Activated naive CD4-positive, alpha-beta T cell (primary cell): Measurements from ENCODE around the gene IFNG-AS1.

ENCODE experiments used
- DNase-seq, 4 experiments: peaks; one replicate each; lab custom pipeline; 2025; lab: John Stamatoyannopoulos, UW

Gene IFNG-AS1

GRCh38 chr12:67994046-67994445 lies 4.8 kb downstream of the IFNG-AS1 start:
- DNase-seq = no peak

GRCh38 chr12:67996347-67996746 lies 7.1 kb downstream of the IFNG-AS1 start:
- no peak for DNase-seq

- no peak for DNase-seq
Measured at GRCh38 chr12:67998379-67998778, 9.1 kb downstream of the IFNG-AS1 start.

- no peak for DNase-seq
Measured at GRCh38 chr12:67999244-67999643, 10.0 kb downstream of the IFNG-AS1 start.

- no peak for DNase-seq
Measured at GRCh38 chr12:68001486-68002466, 12.5 kb downstream of the IFNG-AS1 start.

- DNase-seq = no peak
Measured at GRCh38 chr12:68003777-68004176, 14.5 kb downstream of the IFNG-AS1 start.

GRCh38 chr12:68007033-68007432 lies 17.8 kb downstream of the IFNG-AS1 start:
- DNase-seq = no peak

GRCh38 chr12:68007466-68007865 lies 18.2 kb downstream of the IFNG-AS1 start:
- no peak for DNase-seq

GRCh38 chr12:68011206-68011881 lies 22.1 kb downstream of the IFNG-AS1 start:
- DNase-seq = no peak

- no peak for DNase-seq
Measured at GRCh38 chr12:68011882-68012207, 22.6 kb downstream of the IFNG-AS1 start.

GRCh38 chr12:68012712-68013111 lies 23.5 kb downstream of the IFNG-AS1 start:
- no peak for DNase-seq

GRCh38 chr12:68013181-68013580 lies 23.9 kb downstream of the IFNG-AS1 start:
- DNase-seq = no peak

GRCh38 chr12:68016136-68016535 lies 26.9 kb downstream of the IFNG-AS1 start:
- no peak for DNase-seq

GRCh38 chr12:68018315-68018714 lies 29.1 kb downstream of the IFNG-AS1 start:
- no peak for DNase-seq

GRCh38 chr12:68020049-68020448 lies 30.8 kb downstream of the IFNG-AS1 start:
- DNase-seq = no peak

- no peak for DNase-seq
Measured at GRCh38 chr12:68020699-68021098, 31.5 kb downstream of the IFNG-AS1 start.

- DNase-seq = no peak
Measured at GRCh38 chr12:68028647-68029046, 39.4 kb downstream of the IFNG-AS1 start.

- no peak for DNase-seq
Measured at GRCh38 chr12:68030248-68030647, 41.0 kb downstream of the IFNG-AS1 start.

GRCh38 chr12:68031174-68031573 lies 41.9 kb downstream of the IFNG-AS1 start:
- no peak for DNase-seq

GRCh38 chr12:68031881-68032739 lies 42.9 kb downstream of the IFNG-AS1 start:
- DNase-seq = no peak

GRCh38 chr12:68034567-68034966 lies 45.3 kb downstream of the IFNG-AS1 start:
- DNase-seq = no peak

GRCh38 chr12:68036642-68037041 lies 47.4 kb downstream of the IFNG-AS1 start:
- no peak for DNase-seq
